ENCODE results near the gene CFD. TPM values are rescaled to one million over a fixed set of nuclear protein-coding genes. Genes with fewer than 3 reads are reported as not detected.

CFD gene
- total RNA-seq, 1 experiment from 2014 or later, result 1.9 TPM

GRCh38 chr19:855566-856120 is 3.8 kb upstream of the CFD start:
- H2AK5ac ChIP-seq (ENCODE audit: insufficient read length, low read length), result no peak overlapping the region
- H3K79me2 ChIP-seq (ENCODE audit: insufficient read depth, low read length), result no peaks in the 10 kb centered on the region
- no peak overlapping the region for H2BK120ac ChIP-seq (ENCODE audit: low read depth, low read length, poor library complexity, severe bottlenecking)
- no peak overlapping the region for H3K4ac ChIP-seq (ENCODE audit: low read depth, low read length)
- no peaks in the 10 kb centered on the region for H3K23me2 ChIP-seq (ENCODE audit: insufficient read length, low read depth, low read length, poor library complexity, severe bottlenecking)
- H4K8ac ChIP-seq (replicated peaks; ENCODE audit: insufficient read length, low read depth, low read length), result no peak overlapping the region
- no peak overlapping the region for H3K9ac ChIP-seq (ENCODE audit: extremely low read depth, insufficient read length, low read length)
- H3K27me3 ChIP-seq (ENCODE audit: insufficient read depth, low read length), result peaks cover 3% of the 10 kb centered on the region; the same call in 1 of the 2 replicates
- H2BK15ac ChIP-seq (ENCODE audit: low read depth, low read length), result no peak overlapping the region
- no peak overlapping the region for H2BK5ac ChIP-seq (ENCODE audit: insufficient read length, low read length)
- Mint-ChIP-seq H3K4me3 (no peak overlapping the region), H3K4me1 (no peaks in the 10 kb centered on the region), H3K9me3 (peaks cover 0 to 2% of the 10 kb centered on the region in 2 experiments; a peak in 1 of 5 replicates), H3K36me3 (ENCODE audit: insufficient read depth in 1 of 3, low read depth in 3 of 3) (no peaks in the 10 kb centered on the region), H3K27me3 (ENCODE audit: low read depth) (peaks cover 34% of the 10 kb centered on the region), H3K27ac (no peak overlapping the region)
- H3K4me2 ChIP-seq (ENCODE audit: insufficient read depth, insufficient read length, low read length), result no peak overlapping the region
- no peaks in the 10 kb centered on the region for H4K20me1 ChIP-seq (ENCODE audit: control insufficient read depth, insufficient read depth, insufficient read length)
- no CpG with 5 or more reads among the region's 40 CpGs for WGBS (ENCODE audit: extremely low coverage, insufficient read length, low lambda C conversion rate)
- no peak overlapping the region for H3K23ac ChIP-seq (ENCODE audit: insufficient read length, low read depth, low read length)
- H3K14ac ChIP-seq (ENCODE audit: insufficient read depth, low read length), result no peak overlapping the region
- H2AFZ ChIP-seq (ENCODE audit: low read length), result no peak overlapping the region
- H4K91ac ChIP-seq (ENCODE audit: insufficient read length, low read depth, low read length), result no peak overlapping the region
- no peak overlapping the region for H3K18ac ChIP-seq (ENCODE audit: insufficient read length, low read depth, low read length)
- H2BK20ac ChIP-seq (ENCODE audit: low read depth, low read length, poor library complexity, severe bottlenecking), result no peak overlapping the region
- no peak overlapping the region for H3K56ac ChIP-seq (ENCODE audit: insufficient read length, low read depth, low read length)
- no peak overlapping the region for H4K5ac ChIP-seq (ENCODE audit: insufficient read length, low read depth, low read length)
- no peak for DNase-seq
- no peak overlapping the region for H3K27ac ChIP-seq (ENCODE audit: insufficient read length, low read depth, low read length)
- no peak overlapping the region for H3T11ph ChIP-seq (ENCODE audit: low read length)
- no peak overlapping the region for H2BK12ac ChIP-seq (ENCODE audit: insufficient read length, low read depth, low read length)
- no peaks in the 10 kb centered on the region for H3K9me3 ChIP-seq (ENCODE audit: control insufficient read depth, low read depth, low read length)
- no peak for TF ChIP-seq CTCF (conservative IDR thresholded peaks at IDR 0.05)
- no peaks in the 10 kb centered on the region for H3K79me1 ChIP-seq (ENCODE audit: insufficient read depth, low read depth, low read length, poor library complexity, severe bottlenecking)
- H3K4me1 ChIP-seq (ENCODE audit: insufficient read depth, low read length), result no peaks in the 10 kb centered on the region

All from H9 (cell line).